ENCODE measurements around the gene MCF2.
A peak's percentile ranks its signal among the peaks of the same experiment; 100 is the strongest.
"Not testable (repeated sequence)": the region's sequence is repeated elsewhere in the genome, so short reads cannot be mapped to it uniquely, and the experiment has no call there.

Gene MCF2, protein sequence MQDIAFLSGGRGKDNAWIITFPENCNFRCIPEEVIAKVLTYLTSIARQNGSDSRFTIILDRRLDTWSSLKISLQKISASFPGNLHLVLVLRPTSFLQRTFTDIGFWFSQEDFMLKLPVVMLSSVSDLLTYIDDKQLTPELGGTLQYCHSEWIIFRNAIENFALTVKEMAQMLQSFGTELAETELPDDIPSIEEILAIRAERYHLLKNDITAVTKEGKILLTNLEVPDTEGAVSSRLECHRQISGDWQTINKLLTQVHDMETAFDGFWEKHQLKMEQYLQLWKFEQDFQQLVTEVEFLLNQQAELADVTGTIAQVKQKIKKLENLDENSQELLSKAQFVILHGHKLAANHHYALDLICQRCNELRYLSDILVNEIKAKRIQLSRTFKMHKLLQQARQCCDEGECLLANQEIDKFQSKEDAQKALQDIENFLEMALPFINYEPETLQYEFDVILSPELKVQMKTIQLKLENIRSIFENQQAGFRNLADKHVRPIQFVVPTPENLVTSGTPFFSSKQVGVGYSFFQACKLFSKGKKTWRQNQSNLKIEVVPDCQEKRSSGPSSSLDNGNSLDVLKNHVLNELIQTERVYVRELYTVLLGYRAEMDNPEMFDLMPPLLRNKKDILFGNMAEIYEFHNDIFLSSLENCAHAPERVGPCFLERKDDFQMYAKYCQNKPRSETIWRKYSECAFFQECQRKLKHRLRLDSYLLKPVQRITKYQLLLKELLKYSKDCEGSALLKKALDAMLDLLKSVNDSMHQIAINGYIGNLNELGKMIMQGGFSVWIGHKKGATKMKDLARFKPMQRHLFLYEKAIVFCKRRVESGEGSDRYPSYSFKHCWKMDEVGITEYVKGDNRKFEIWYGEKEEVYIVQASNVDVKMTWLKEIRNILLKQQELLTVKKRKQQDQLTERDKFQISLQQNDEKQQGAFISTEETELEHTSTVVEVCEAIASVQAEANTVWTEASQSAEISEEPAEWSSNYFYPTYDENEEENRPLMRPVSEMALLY

DNA sequence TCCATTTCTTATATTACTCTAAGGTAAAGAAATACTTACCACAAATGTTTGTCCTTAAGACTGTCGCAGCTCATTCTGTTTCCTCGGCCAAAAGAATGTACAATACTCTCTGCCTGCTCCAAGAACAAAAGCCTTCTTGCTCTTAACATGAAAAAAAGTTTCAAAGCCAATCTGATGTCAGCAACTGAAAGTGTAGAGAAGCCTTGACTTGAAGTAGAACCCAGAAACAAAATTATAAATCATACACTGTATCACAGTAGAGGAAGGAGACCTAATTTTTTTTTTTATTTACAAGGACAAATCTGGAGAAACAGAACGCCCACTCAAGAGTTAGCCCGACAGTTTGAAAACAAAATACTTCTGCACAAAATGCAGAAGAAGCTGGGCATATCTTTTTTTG, at the start of gene MCF2:
Gene MCF2, minus strand, starts transcription at position 101 of the 400 bp plus-strand sequence. CDS start 56,423 bp downstream, outside the sequence.
- no peak for DNase-seq

DNA sequence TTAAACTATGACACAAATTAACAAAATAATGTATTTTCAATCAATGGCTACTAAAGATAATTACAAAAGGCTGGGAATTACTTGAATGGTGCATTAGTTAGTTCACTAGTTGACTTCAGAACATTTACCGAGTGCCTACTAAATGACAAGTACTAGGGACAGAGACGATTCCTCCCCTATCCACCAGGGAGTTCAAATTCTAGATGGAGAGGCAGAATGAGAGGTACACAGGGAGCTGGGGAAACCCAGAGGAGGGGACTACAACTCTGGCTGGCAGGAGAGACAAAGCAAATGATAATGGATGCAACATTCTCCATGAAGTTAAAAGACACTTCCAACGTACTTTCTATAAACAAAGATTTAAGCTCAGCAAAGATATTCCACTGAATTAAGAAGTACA, 43.1 kb upstream of the MCF2 start:
- no peak for DNase-seq

DNA sequence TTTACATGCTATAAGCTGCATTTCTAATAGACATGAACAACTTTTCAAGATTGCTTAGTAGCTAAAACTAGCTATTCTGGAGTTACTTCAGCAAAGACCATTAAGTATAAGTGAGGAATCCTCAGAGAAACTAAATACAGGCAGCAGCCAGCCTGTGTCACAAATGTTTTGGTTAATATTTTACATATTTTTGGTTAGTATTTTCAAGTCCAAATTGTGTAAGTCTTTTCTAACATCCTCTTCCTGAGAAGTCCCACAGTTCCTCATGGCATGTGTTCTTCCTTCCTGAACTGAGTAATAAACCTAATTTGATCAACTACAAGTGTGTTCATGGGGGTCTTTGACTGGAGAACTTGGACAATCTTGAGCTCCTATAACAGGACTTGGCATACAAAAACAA, 42.4 kb upstream of the MCF2 start:
- no peak for DNase-seq

DNA sequence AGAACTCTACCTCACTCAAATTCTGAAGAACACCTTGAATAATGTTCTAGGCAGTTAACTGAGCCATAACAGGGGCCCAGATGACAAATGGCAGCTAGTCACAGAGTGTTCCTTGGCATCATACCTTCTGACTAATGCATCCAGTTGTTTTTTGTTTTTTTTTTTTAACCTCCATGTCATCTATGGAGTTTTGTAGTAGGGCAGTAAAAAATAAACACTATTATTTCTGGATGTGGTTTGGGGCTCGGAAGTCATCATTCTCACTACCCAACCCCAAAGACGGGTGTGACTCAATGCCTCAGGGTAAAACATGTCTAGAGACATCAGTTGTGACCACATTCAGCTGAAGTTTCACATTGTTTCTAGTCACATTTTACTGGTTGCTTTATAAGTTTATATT, 31.2 kb upstream of the MCF2 start:
- DNase-seq, result no peak

DNA sequence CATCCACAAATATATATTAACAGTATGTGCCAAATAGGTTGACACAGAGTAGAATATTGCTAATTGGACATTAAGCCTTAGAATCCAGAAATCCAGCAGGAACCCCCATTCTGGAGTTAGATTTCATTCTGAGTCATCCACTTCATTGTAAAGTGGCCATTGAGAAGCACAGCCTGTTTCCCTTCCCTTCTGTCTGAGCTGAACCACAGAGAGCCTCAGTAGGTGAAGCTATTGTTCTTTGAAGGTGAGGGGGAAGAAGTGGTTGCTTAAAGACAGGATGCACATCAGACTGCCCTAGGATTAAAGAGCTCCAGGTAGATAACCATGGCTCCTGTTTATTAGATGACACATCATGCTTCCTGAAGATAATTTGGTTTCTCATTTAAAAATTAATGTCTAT, 30.6 kb upstream of the MCF2 start:
- no peak for DNase-seq

DNA sequence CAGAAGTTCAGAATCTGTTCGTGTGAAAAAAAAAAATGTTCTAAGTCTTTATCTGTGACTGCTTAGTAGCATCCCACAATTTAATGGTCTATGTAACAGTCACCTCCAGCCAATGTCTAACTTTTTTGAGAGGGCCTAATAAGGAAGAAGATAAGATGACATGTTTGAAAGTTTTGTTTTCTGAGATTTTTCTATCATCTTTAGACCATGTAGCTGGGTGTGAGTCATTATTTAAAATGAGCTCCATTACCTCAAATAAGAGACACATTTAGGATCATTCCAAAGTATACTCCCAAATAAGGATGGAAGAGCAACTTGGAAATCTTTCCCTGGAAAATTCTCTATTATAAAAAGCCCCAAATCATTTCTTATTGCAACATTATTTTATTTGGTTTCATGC, 28.2 kb upstream of the MCF2 start:
- no peak for DNase-seq

DNA sequence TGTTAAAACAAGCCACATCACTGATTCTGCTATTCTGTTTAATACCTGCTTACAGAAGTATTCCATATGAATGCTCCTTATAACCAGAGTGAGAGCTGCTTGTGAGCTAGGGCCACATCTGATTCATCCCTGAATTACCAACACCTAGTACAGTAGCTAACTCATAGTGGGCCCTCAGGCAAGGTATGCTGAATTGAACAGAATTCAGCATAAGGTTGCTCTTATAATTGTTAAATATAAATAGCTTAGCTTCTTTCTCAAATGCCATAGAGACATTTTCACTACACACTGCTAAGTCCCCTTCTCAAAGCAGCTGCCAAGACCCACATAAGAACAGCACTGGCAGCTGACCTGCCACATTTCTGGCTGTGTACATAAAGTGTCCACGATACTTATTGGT, 27.0 kb upstream of the MCF2 start:
- DNase-seq, result no peak

DNA sequence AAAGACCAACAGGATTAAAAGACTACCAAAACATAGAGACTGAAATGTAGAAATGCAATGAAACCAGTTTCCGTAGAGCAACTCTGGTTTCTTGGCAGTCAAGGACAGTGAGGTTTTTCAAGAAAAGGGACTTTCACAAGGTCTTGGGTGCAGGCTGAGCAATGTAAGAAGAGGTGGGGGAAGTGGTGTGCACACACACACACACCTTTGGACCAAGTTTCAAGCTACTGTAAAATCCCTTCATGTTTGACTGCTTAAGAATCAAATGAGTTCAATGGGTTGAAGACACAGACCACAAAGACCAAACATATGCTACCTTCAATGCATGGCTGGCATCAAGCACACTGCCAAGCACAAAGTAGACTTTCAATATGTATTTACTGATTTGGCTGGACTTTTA, 17.8 kb upstream of the MCF2 start:
- no peak for DNase-seq

DNA sequence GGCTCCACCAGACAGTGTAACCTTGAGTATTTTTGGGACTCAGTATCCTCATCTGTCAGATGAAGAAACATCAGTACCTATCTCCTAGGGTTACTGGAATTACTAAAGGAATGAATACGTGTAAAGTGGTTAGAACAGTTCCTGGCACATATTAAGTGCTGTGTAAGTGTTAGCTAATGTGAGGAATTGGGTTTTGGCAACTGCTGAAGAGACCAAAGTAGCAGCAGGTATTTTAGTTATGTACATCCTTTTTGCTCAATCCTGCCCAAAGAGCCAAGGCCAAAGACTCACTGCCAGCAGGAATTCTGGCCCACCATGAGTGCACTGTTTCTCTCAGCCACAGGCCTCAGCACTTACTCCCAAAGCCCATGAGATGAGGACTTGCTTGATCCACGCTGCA, 16.7 kb upstream of the MCF2 start:
- no peak for DNase-seq

DNA sequence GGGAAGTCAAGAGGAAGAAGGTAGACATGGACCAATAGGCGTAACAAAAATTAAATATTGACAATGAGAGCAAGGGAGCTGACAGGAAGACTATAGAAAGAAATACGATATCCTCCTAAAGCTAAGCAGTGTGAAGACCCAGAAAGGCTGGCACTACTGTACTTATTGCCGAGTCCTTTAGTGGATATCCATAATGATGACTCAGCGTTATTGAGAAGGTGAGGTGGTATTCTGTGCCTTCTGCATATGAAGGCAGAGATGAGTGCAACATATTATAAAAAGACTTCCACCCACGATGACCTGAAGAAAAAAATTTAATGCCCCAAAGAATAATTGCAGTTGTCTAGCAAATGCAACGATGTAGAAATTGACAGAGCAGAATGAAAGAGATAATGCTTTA, 13.0 kb upstream of the MCF2 start:
- DNase-seq, result no peak

DNA sequence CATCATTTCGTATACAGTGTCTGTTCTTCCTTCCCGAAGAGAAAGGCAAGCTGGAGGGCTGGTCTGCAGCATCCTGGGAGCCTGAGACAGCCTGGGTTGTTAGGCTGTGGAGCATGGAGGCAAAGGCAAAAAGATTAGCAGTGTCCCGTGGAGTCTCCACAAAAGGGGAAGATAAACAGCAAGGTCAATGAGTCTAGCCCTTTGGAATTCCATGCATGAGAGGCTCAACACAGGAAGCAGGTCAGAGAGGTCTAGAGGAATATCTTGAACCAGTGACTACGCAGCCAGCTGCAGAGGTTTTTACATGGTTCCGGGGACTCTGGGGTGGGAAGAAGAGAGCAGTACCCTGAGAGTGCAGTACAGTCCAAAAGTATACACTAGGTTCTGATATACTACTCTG, 12.2 kb upstream of the MCF2 start:
- peak; percentile 17 for DNase-seq

DNA sequence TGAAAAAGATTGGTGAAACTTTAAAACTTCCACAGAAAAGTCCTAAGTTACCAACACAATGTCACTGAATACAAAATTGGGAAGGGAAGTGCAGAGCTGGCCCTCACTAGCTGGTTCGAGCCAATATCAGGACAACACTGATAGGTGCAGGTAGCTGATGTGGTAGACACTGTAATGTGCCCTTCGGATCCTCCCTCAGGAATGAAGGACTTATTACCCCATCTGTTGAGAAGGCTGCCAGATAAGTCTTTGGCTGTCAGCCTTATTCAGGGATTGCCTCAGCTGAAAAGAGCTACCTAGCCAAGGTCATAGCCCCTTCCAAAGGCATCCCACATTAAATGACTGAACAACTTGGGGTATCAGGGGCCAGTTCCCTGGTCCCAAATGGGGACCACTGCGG, 5.3 kb downstream of the MCF2 start:
- no peak for DNase-seq

DNA sequence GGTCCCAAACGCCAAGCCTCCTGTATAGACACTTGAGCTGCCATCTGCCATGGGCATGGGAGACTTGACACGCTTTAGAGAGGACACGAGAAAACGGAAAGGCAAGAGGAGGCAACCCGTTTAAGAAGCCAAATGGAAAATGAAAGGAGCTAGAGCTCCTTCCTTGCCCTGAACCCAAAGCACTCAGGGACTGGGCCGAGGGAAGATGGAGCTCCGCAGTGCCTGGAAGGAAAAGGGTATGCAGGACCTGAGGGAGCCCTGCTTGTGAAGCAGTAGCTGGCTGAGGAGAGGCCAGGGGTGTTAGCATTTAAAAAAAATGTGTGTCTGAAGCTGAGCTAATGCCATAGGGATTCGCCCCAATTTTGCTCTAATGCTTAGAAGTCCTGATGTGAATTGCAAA, 15.1 kb downstream of the MCF2 start:
- DNase-seq, result no peak

DNA sequence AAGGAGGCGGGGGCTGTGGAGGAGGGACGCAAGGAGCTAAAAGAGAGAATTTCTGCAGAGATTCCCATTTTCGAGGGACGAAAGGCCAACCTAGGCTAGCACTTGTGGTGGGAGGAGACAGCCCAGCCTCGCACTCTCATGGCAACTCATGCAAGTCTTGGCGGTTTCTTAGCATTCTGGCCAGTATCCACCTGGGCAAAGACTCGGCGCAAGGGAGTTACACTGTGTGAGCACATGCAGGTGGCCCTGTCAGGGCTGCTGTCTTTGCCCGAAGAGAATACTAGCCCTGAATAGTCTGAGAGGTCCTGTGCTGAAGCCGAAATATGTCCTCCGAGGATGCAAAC, 15.5 kb downstream of the MCF2 start:
- no peak for DNase-seq

DNA sequence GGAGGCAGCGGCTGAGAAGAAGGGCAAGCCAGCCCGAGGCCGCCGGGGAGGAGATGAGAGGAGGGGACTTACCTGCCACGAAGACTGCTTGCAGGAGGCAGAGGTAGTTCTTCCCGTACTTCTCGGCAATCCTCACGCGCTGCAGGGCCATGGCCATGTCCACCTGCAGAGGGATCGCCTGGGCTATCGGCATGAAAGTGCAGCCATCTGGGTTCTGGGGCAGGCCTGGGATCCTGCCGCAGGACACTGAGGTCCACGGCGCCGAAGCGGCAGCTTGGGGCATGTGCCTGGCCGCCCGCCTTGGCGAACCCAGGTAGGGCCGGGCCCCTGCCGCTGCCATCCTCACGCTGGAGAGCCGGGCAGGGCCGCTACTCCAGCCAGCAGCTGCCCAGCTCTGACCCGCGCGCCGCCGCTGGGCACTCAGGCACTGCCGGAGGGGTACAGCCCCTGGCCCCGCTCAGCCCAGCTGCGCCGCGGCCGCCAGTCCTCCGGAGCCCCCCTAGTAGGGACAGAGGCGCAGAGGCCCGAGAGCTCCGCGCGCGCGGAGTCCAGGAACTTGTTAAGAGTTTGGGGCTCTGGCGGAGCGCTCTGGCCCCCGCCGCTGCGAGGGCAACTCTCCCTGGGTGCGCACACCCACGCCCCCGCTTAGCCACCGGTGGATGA, 16.0 kb downstream of the MCF2 start:
- DNase-seq, result no peak

DNA sequence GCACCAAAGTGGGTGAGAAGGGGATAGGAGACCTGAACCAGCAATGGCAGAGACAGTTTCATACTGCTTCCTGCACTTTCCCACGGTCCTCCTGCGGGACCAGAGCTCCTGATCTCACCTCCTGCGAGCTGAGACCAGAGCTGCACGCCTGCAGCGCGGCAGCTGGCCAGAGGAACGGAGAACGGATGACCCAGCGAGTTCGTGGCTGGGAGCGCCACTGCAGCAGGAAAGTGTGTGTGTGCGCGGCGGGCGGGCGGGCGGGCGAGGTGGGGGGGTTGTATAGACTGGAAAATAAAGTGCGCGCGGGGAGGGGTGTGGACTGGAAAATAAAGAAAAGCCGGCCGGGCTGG, 16.5 kb downstream of the MCF2 start:
- no peak for DNase-seq

DNA sequence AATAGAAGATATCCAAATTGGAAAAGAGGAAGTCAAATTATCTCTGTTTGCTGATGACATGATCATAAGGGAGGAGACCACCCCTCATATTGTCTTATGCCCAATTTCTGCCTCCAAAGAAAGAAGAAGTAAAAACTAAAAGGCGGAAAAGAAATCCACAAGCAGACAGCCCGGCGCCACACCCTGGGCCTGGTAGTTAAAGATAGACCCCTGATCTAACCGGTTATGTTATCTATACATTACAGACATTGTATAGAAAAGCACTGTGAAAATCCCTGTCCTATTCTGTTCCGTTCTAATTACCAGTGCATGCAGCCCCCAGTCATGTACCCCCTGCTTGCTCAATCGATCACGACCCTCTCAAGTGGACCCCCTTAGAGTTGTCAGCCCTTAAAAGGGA, 22.8 kb downstream of the MCF2 start:
- not testable (repeated sequence) for DNase-seq

DNA sequence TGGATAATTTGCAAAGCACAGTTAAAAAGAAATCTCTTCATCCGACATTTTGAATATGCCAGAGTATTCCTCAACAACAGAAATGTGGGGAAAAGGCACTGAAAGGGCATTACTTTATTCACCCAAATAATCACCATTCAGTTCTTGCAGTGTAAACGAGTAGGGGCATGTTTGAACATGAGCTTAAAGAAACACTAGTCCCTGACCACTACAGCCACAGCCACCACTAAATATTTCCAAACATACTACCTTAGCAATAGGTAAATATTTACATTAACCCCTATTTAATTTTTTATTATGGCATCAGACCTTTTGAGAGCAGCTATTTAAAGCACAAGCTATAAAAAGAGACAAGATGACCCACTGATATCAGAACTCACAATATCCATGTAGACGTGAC, 27.6 kb downstream of the MCF2 start:
- DNase-seq, result no peak

DNA sequence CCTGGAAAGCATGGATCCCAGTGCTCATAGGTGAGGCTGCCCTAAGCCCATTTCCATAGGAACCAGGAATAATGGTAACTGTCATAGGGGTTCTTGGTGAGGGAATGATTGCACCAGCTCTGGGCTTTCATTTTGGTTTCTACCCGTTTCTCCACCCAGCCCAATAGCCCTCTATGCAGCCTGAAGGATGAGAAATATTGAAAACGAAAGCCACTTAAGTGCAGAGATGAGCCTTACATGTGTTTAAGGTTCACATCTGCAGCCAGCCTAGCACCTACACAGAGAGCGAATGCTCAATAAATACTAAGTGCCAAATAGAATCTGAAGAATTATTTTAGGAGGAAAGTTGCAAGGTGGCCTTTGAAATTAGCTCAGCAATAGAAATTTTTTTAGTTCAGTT, 60.4 kb downstream of the MCF2 start:
- DNase-seq, result no peak

DNA sequence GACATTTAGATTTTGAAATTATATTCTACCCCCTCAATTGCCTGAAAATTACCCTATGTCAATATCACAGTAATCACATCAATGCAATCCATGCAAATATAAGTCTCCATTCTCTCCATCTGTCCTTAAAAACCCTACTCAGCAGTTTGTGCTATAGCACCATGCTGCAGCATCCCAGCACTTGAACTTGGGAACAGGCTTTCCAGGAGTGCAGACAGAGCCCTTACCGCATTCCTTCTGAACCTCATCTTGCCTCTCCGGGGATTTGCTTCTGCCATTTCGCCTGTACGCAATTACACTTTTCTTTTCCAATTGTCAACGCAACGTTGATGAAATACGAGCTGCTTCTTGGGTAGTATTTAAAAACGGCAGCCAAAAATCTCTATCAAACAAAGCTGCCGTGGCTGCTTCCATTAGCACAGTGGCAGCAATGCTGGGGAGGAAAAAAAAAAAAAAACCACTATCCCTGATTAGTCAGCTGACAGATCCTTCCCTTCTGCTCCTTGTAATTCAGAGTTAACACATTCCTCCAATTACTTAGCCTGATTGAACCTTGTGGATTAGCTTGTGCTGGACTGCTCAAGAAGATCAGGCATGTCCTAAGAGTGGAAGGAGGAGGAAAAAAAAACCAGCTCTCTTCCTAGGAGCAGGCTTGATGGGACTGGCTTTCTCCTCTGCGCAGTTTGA, 65.6 kb downstream of the MCF2 start:
- no peak for DNase-seq

DNA sequence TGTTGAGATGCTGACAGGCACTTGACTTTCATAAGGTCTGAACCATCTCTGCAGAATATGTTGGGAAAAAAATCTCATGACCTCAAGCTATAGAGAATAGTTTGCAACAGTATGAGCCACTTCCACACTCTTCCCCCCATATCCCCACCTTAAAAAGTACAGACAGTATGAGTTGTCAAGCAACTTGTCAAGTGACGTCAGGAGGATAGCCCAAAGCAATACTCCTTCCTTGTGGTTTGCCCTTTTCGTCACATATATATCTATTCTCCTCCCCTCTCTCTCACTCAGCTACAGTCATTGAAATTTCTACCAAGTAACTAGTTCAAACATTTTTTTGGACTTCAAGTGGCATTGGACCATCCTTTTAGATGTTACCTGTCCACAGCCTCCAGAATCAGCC, 67.7 kb downstream of the MCF2 start:
- no peak for DNase-seq

DNA sequence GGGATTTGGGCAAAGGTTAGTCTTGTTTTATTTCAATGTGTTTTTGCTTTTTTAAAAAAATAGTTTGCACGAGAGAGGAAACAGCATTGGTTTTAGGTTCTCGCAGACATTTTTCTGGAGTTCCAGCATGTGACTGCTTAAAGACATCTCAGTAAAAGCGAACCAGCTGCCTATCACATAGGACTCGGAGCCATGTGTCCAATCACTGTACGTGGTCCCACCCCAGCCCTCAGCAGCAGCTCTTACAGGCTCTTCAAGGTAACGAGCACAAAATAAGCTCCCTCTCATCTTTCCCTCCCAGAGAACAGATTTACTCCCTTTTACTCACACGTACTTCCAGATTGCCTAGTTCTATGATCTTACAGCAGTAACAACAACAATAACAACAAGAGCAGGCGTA, 68.7 kb downstream of the MCF2 start:
- no peak for DNase-seq

DNA sequence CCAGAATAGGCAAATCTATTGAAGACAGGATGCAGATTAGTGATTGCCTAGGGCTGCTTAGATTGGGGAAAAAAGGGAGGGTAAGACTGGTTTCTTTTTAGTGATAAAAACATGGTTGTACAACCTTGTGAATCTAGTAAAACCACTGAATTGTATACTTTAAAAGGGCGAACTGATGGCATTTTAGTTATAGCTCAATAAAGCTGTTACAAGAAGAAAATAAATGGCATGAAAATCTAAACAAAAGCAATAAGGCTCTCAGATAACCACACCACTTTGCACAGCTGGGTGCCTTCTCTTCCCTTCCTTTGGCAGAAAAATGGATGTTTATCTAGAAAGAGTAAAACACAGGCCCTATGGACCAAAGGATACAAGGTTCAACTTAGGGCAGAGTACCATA, 107.9 kb downstream of the MCF2 start:
- no peak for DNase-seq

Data from 8988T (cell line).